Right lobe of liver (tissue), 4 donors: Measurements from ENCODE around the gene EPHB1.

ENCODE experiments used
- CTCF ChIP-seq, 4 donors: fragments of 200-600 bp in 3 of 4; fragments of 450-650 bp in 1 of 4; IDR thresholded peaks; one replicate each; pipeline versions ENCODE4 v1.5.1 to v1.8.0; 2016 to 2022; ENCODE audit warnings: antibody characterized with exemption in 4 of 4, mild to moderate bottlenecking in 2 of 4
- POLR2A ChIP-seq: fragments of 450-650 bp; IDR thresholded peaks from one replicate; pipeline ENCODE4 v1.6.1; 2017; ENCODE audit warnings: antibody characterized with exemption, mild to moderate bottlenecking
- donor health status: DM: no; HTN: no; CAD: no.
- donor health status: DM: no; HTN: no; CAD: no.
- donor health status: DM: no; HTN: yes; CAD: no.

- TF ChIP-seq CTCF (IDR thresholded peaks at IDR 0.05) (no peak), POLR2A (no peak)
Measured at GRCh38 chr3:134790065-134790464, 5.0 kb upstream of the EPHB1 start.
